NCI-H1105 treated with DMSO at 0.1 percent for 48 hours (cell line): ENCODE measurements around the gene NPAS3.

ENCODE experiments used
- DNase-seq: peaks from one replicate; lab custom pipeline; 2025; lab: John Stamatoyannopoulos, UW

The NPAS3 gene

GRCh38 chr14:33480887-33481184 lies 542.2 kb downstream of the NPAS3 start:
- no peak for DNase-seq

- DNase-seq: no peak
These were observed 544.4 kb downstream of the NPAS3 start for GRCh38 chr14:33483110-33483509.

- no peak for DNase-seq
These were observed 544.9 kb downstream of the NPAS3 start for GRCh38 chr14:33483541-33483940.

- no peak for DNase-seq
These were observed 545.6 kb downstream of the NPAS3 start for GRCh38 chr14:33484264-33484663.

GRCh38 chr14:33486332-33486890 lies 547.7 kb downstream of the NPAS3 start:
- DNase-seq: no peak

- no peak for DNase-seq
These were observed 549.9 kb downstream of the NPAS3 start for GRCh38 chr14:33488582-33488981.

- no peak for DNase-seq
These were observed 551.9 kb downstream of the NPAS3 start for GRCh38 chr14:33490555-33490954.

GRCh38 chr14:33491112-33491511 lies 552.4 kb downstream of the NPAS3 start:
- DNase-seq: no peak

- no peak for DNase-seq
These were observed 553.8 kb downstream of the NPAS3 start for GRCh38 chr14:33492491-33492890.

- DNase-seq: no peak
These were observed 554.6 kb downstream of the NPAS3 start for GRCh38 chr14:33493266-33493665.

- no peak for DNase-seq
These were observed 555.3 kb downstream of the NPAS3 start for GRCh38 chr14:33493990-33494389.

- no peak for DNase-seq
These were observed 561.0 kb downstream of the NPAS3 start for GRCh38 chr14:33499687-33500086.

GRCh38 chr14:33504246-33505099 lies 565.8 kb downstream of the NPAS3 start:
- DNase-seq: no peak

GRCh38 chr14:33505266-33505962 lies 566.7 kb downstream of the NPAS3 start:
- no peak for DNase-seq

- no peak for DNase-seq
These were observed 567.3 kb downstream of the NPAS3 start for GRCh38 chr14:33505963-33506329.

- DNase-seq: no peak
These were observed 569.7 kb downstream of the NPAS3 start for GRCh38 chr14:33508126-33509062.

GRCh38 chr14:33509454-33509853 lies 570.8 kb downstream of the NPAS3 start:
- no peak for DNase-seq

- no peak for DNase-seq
These were observed 571.4 kb downstream of the NPAS3 start for GRCh38 chr14:33510063-33510481.

GRCh38 chr14:33510991-33511390 lies 572.3 kb downstream of the NPAS3 start:
- DNase-seq: no peak

GRCh38 chr14:33511851-33512640 lies 573.4 kb downstream of the NPAS3 start:
- no peak for DNase-seq

GRCh38 chr14:33515441-33515840 lies 576.8 kb downstream of the NPAS3 start:
- no peak for DNase-seq
